GM12878 (cell line): ENCODE measurements around the gene ISCU. TPM values are rescaled to one million over a fixed set of nuclear protein-coding genes. Genes with fewer than 3 reads are reported as not detected.

ENCODE experiments used
- BACH1 ChIP-seq: fragments of 450-650 bp; IDR thresholded peaks from 2 replicates; pipeline ENCODE4 v1.6.1; 2017; ENCODE audit warnings: mild to moderate bottlenecking, borderline replicate concordance
- BHLHE40 ChIP-seq, 2 experiments: fragments of 450-650 bp in 1 of 2; IDR thresholded peaks; 2 replicates each; pipeline ENCODE4 v1.6.1; 2011 to 2017; ENCODE audit warnings: low read depth in 2 of 2, borderline replicate concordance in 1 of 2, improper control_type of control experiment in 1 of 2, low read length in 1 of 2, mild to moderate bottlenecking in 1 of 2
- CBFB ChIP-seq: IDR thresholded peaks from 2 replicates; pipeline ENCODE4 v1.6.1; 2016; ENCODE audit warnings: antibody characterized with exemption, low read depth
- EED ChIP-seq: sonication (generic); IDR thresholded peaks from 2 replicates; pipeline ENCODE4 v1.6.1; 2016; ENCODE audit warnings: antibody characterized with exemption, low read depth
- EGR1 ChIP-seq, 2 experiments: IDR thresholded peaks; 1 replicate in 1 of 2; 2 replicates in 1 of 2; pipeline ENCODE4 v1.6.1; 2011 to 2012; ENCODE audit warnings: low read depth in 2 of 2, low read length in 2 of 2, borderline replicate concordance in 1 of 2, mild to moderate bottlenecking in 1 of 2, moderate library complexity in 1 of 2
- ESRRA ChIP-seq: IDR thresholded peaks from 2 replicates; pipeline ENCODE4 v1.6.1; 2012; ENCODE audit warnings: mild to moderate bottlenecking, low read length, improper control_type of control experiment
- ETV6 ChIP-seq, 2 experiments: fragments of 450-650 bp in 1 of 2; IDR thresholded peaks in 1 of 2; conservative IDR thresholded peaks in 1 of 2; 2 replicates each; pipeline ENCODE4 v1.6.1; 2014; ENCODE audit warnings: antibody characterized with exemption in 1 of 2, borderline replicate concordance in 1 of 2, low read depth in 1 of 2, mild to moderate bottlenecking in 1 of 2, moderate library complexity in 1 of 2
- HCFC1 ChIP-seq: fragments of 150-350 bp; IDR thresholded peaks from 2 replicates; pipeline ENCODE4 v1.6.1; 2014; ENCODE audit warnings: low read length
- IRF4 ChIP-seq: IDR thresholded peaks from 2 replicates; pipeline ENCODE4 v1.6.1; 2011; ENCODE audit warnings: low read depth, low read length
- KLF5 ChIP-seq: fragments of 450-650 bp; IDR thresholded peaks from 2 replicates; pipeline ENCODE4 v1.6.1; 2014; ENCODE audit warnings: mild to moderate bottlenecking; ENCODE audit not compliant: partially characterized antibody
- LARP7 ChIP-seq: fragments of 450-650 bp; IDR thresholded peaks from 2 replicates; pipeline ENCODE4 v1.6.1; 2017; ENCODE audit warnings: mild to moderate bottlenecking
- MXI1 ChIP-seq: fragments of 150-350 bp; IDR thresholded peaks from 2 replicates; pipeline ENCODE4 v1.6.1; 2011; ENCODE audit warnings: low read depth, mild to moderate bottlenecking, inconsistent platforms, low read length, improper control_type of control experiment
- NR2F1 ChIP-seq: fragments of 450-650 bp; conservative IDR thresholded peaks from 2 replicates; pipeline ENCODE4 v1.6.1; 2017; ENCODE audit warnings: mild to moderate bottlenecking
- PML ChIP-seq: IDR thresholded peaks from 2 replicates; pipeline ENCODE4 v1.6.1; 2012; ENCODE audit warnings: low read length, inconsistent platforms
- POLR2AphosphoS2 ChIP-seq: IDR thresholded peaks from 2 replicates; pipeline ENCODE4 v1.6.1; 2011; ENCODE audit warnings: low read depth, mild to moderate bottlenecking, low read length, improper control_type of control experiment, moderate library complexity
- RUNX3 ChIP-seq: IDR thresholded peaks from 2 replicates; pipeline ENCODE4 v1.6.1; 2012; ENCODE audit warnings: low read length, inconsistent platforms
- SRF ChIP-seq, 2 experiments: IDR thresholded peaks; 2 replicates each; pipeline ENCODE4 v1.6.1; 2011; ENCODE audit warnings: low read depth in 2 of 2, low read length in 2 of 2, mild to moderate bottlenecking in 1 of 2, moderate library complexity in 1 of 2
- TARDBP ChIP-seq: IDR thresholded peaks from 2 replicates; pipeline ENCODE4 v1.6.1; 2016; ENCODE audit warnings: borderline replicate concordance
- TCF12 ChIP-seq: IDR thresholded peaks from 2 replicates; pipeline ENCODE4 v1.6.1; 2011; ENCODE audit warnings: low read depth, mild to moderate bottlenecking, low read length
- YBX1 ChIP-seq: fragments of 450-650 bp; IDR thresholded peaks from 2 replicates; pipeline ENCODE4 v1.6.1; 2016; ENCODE audit warnings: antibody characterized with exemption
- polyA plus RNA-seq, 11 experiments: library from polyadenylated mRNA; depleted of rRNA in 4 of 11; unstranded in 6 of 11; stranded (reverse) in 5 of 11; fragments of >200 nt; fragmentation: Nextera tagmentation in 4 of 11; fragmentation: Illumina TruSeq in 1 of 11; extraction: Ambion mirVana in 4 of 11; extraction: Trizol in 1 of 11; gene quantifications; 1 replicate in 1 of 11; 2 replicates in 10 of 11; pipeline versions ENCODE4 v1.2.1 to v1.2.3, GENCODE V29; 2011 to 2016; ENCODE audit warnings: inconsistent platforms in 2 of 11, missing spikeins in 2 of 11, low read depth in 1 of 11
- total RNA-seq, 4 experiments: library from RNA; depleted of rRNA in 3 of 4; stranded (reverse); fragments of >200 nt in 3 of 4; fragmentation: Illumina TruSeq in 1 of 4; extraction: Trizol in 1 of 4; gene quantifications; 2 replicates each; pipeline versions ENCODE4 v1.2.1 to v1.2.3, GENCODE V29; 2013 to 2021
- TF ChIP-seq, protein P1 (sequence below): fragments of 450-650 bp; IDR thresholded peaks from 2 replicates; pipeline ENCODE4 v1.6.1; 2017; ENCODE audit warnings: mild to moderate bottlenecking, moderate library complexity
- TF ChIP-seq, protein P2 (sequence below): fragments of 150-350 bp; IDR thresholded peaks from 2 replicates; pipeline ENCODE4 v1.6.1; 2014; ENCODE audit warnings: mild to moderate bottlenecking, low read depth, low read length
- TF ChIP-seq, protein P3 (sequence below): fragments of 450-650 bp; IDR thresholded peaks from 2 replicates; pipeline ENCODE4 v1.6.1; 2016; ENCODE audit warnings: mild to moderate bottlenecking

ISCU gene
- total and polyA plus RNA-seq, 10 of the 15 experiments (the other 5 are each of a cell fraction or from before 2014, with no cell fraction given) = 32.8 to 260 (median 127) TPM

DNA sequence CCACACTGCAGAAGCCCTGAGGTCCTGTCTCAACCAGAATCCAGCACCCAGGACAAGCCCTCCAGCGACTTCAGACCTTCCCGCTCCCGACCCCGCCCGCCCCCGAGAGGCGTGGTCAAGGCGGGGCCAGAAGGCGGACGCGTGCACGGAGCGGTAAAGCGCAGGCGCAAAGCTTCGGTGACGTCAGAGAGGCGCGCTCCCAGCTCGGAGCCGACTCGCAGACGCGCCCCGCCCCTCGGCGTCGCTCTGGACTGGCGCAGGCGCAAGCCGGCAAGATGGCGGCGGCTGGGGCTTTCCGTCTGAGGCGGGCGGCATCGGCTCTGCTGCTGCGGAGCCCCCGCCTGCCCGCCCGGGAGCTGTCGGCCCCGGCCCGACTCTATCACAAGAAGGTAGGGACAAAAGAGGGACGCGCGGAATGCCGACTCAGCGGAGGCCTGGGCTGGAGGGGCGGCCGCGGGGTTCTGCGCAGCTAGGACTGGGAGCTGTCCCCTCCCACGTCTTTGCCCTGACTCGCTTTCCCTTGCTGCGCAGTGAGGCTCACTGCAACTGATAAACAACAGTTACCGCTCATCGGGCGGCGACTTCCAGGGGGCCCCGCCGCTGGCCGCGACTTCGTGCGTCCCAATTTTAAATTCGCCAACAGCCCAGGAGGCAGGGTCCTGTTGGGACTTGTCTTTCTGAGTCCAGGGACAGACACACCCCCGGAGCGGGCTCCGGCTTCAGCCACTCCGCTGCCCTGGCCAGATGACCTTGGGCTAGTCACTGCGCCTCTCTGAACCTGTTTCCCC lies at the start of gene ISCU (continued):
- TF ChIP-seq, protein P1, sequence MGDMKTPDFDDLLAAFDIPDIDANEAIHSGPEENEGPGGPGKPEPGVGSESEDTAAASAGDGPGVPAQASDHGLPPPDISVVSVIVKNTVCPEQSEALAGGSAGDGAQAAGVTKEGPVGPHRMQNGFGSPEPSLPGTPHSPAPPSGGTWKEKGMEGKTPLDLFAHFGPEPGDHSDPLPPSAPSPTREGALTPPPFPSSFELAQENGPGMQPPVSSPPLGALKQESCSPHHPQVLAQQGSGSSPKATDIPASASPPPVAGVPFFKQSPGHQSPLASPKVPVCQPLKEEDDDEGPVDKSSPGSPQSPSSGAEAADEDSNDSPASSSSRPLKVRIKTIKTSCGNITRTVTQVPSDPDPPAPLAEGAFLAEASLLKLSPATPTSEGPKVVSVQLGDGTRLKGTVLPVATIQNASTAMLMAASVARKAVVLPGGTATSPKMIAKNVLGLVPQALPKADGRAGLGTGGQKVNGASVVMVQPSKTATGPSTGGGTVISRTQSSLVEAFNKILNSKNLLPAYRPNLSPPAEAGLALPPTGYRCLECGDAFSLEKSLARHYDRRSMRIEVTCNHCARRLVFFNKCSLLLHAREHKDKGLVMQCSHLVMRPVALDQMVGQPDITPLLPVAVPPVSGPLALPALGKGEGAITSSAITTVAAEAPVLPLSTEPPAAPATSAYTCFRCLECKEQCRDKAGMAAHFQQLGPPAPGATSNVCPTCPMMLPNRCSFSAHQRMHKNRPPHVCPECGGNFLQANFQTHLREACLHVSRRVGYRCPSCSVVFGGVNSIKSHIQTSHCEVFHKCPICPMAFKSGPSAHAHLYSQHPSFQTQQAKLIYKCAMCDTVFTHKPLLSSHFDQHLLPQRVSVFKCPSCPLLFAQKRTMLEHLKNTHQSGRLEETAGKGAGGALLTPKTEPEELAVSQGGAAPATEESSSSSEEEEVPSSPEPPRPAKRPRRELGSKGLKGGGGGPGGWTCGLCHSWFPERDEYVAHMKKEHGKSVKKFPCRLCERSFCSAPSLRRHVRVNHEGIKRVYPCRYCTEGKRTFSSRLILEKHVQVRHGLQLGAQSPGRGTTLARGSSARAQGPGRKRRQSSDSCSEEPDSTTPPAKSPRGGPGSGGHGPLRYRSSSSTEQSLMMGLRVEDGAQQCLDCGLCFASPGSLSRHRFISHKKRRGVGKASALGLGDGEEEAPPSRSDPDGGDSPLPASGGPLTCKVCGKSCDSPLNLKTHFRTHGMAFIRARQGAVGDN = peak; percentile 65
- TF ChIP-seq NR2F1 (peak; percentile 37), CBFB (no peak; the same call in 1 of the 2 replicates), SRF (IDR thresholded peaks at IDR 0.05; ENCODE audit: low read depth in 2 of 2, low read length in 2 of 2) (peak in 1 of 2 experiments; percentile 48; a peak in 1 of 4 replicates), POLR2AphosphoS2 (peak; percentile 81; the same call in 1 of the 2 replicates), LARP7 (peak; percentile 96), EGR1 (IDR thresholded peaks at IDR 0.05; ENCODE audit: borderline replicate concordance in 1 of 2, low read depth in 2 of 2, low read length in 2 of 2) (peak in 1 of 2 experiments; percentile 57; a peak in 1 of 3 replicates), RUNX3 (no peak), ESRRA (0 out of 2 replicates have a peak, but pooled peaks have one; percentile 27), BACH1 (peak; percentile 81), EED (no peak), TCF12 (no peak), IRF4 (no peak), MXI1 (peak; percentile 64), PML (no peak), BHLHE40 (IDR thresholded peaks at IDR 0.05; ENCODE audit: borderline replicate concordance in 1 of 2, low read depth in 2 of 2, low read length in 1 of 2) (peak; percentile 90 to 97), YBX1 (no peak), KLF5 (peak; percentile 70), ETV6 (conservative IDR thresholded peaks at IDR 0.05 in 1 of 2, IDR thresholded peaks at IDR 0.05 in 1 of 2; ENCODE audit: borderline replicate concordance in 1 of 2, low read depth in 1 of 2) (no peak), TARDBP (0 out of 2 replicates have a peak, but pooled peaks have one; percentile 16), HCFC1 (peak; percentile 65)
- TF ChIP-seq, protein P2, sequence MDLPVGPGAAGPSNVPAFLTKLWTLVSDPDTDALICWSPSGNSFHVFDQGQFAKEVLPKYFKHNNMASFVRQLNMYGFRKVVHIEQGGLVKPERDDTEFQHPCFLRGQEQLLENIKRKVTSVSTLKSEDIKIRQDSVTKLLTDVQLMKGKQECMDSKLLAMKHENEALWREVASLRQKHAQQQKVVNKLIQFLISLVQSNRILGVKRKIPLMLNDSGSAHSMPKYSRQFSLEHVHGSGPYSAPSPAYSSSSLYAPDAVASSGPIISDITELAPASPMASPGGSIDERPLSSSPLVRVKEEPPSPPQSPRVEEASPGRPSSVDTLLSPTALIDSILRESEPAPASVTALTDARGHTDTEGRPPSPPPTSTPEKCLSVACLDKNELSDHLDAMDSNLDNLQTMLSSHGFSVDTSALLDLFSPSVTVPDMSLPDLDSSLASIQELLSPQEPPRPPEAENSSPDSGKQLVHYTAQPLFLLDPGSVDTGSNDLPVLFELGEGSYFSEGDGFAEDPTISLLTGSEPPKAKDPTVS = no peak
- TF ChIP-seq, protein P3, sequence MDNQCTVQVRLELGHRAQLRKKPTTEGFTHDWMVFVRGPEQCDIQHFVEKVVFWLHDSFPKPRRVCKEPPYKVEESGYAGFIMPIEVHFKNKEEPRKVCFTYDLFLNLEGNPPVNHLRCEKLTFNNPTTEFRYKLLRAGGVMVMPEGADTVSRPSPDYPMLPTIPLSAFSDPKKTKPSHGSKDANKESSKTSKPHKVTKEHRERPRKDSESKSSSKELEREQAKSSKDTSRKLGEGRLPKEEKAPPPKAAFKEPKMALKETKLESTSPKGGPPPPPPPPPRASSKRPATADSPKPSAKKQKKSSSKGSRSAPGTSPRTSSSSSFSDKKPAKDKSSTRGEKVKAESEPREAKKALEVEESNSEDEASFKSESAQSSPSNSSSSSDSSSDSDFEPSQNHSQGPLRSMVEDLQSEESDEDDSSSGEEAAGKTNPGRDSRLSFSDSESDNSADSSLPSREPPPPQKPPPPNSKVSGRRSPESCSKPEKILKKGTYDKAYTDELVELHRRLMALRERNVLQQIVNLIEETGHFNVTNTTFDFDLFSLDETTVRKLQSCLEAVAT = no peak
